Keratinocyte (primary cell): ENCODE measurements around the gene SSH2. TPM values are rescaled to one million over a fixed set of nuclear protein-coding genes. Genes with fewer than 3 reads are reported as not detected.

Experiments used
- DNase-seq: peaks from one replicate; pipeline ENCODE4 v3.0.0-alpha.2; 2011; ENCODE audit warnings: low read depth, missing footprints, low spot score
- FAIRE-seq: peaks from 2 replicates; lab custom pipeline; 2011; peaks lifted over from hg19 to GRCh38; lab: Jason Lieb, UNC
- H2AFZ ChIP-seq: 2 replicates; pipeline ENCODE4 v1.6.0; 2012; ENCODE audit warnings: low read length, control low read depth, inconsistent platforms; ENCODE audit not compliant: control insufficient read depth
- H3K27ac ChIP-seq: 2 replicates; pipeline ENCODE4 v1.5.1; 2011; ENCODE audit warnings: low read length; ENCODE audit not compliant: control insufficient read depth, insufficient read depth
- H3K27me3 ChIP-seq: 3 replicates; pipeline ENCODE4 v1.6.0; 2011; ENCODE audit warnings: low read length; ENCODE audit not compliant: control insufficient read depth, insufficient read depth; ENCODE audit errors: extremely low read depth
- H3K36me3 ChIP-seq, 2 experiments: 2 replicates in 1 of 2; 3 replicates in 1 of 2; pipeline ENCODE4 v1.5.1; 2011; ENCODE audit warnings: low read length in 2 of 2, mild to moderate bottlenecking in 1 of 2; ENCODE audit not compliant: control insufficient read depth in 2 of 2, insufficient read depth in 2 of 2; ENCODE audit errors: extremely low read depth in 1 of 2
- H3K4me1 ChIP-seq: 3 replicates; pipeline ENCODE4 v1.5.1; 2011; ENCODE audit warnings: low read length; ENCODE audit not compliant: control insufficient read depth, insufficient read depth; ENCODE audit errors: extremely low read depth
- H3K4me2 ChIP-seq: 3 replicates; pipeline ENCODE4 v1.6.0; 2011; ENCODE audit warnings: low read depth, low read length; ENCODE audit not compliant: control insufficient read depth, insufficient read depth; ENCODE audit errors: extremely low read depth
- H3K4me3 ChIP-seq, 3 experiments: fragments of 200-600 bp in 1 of 3; sonication (generic) in 1 of 3; 2 replicates in 2 of 3; 3 replicates in 1 of 3; pipeline ENCODE4 v1.5.1; 2011 to 2016; ENCODE audit warnings: low read length in 3 of 3, mild to moderate bottlenecking in 3 of 3, control low read depth in 2 of 3, inconsistent platforms in 1 of 3, low read depth in 1 of 3, mixed read lengths in 1 of 3, mixed run types in 1 of 3, moderate library complexity in 1 of 3; ENCODE audit not compliant: control insufficient read depth in 2 of 3, insufficient read depth in 2 of 3; ENCODE audit errors: extremely low read depth in 1 of 3
- H3K79me2 ChIP-seq: 2 replicates; pipeline ENCODE4 v1.6.0; 2012; ENCODE audit warnings: low read length; ENCODE audit not compliant: control insufficient read depth, insufficient read depth
- H3K9ac ChIP-seq: 3 replicates; pipeline ENCODE4 v1.6.0; 2011; ENCODE audit warnings: low read length; ENCODE audit not compliant: control insufficient read depth, insufficient read depth; ENCODE audit errors: extremely low read depth
- H3K9me1 ChIP-seq: 3 replicates; pipeline ENCODE4 v1.6.0; 2011; ENCODE audit warnings: low read length; ENCODE audit not compliant: control insufficient read depth, insufficient read depth; ENCODE audit errors: extremely low read depth
- H3K9me3 ChIP-seq: 2 replicates; pipeline ENCODE4 v1.5.1; 2012; ENCODE audit warnings: low read depth, low read length; ENCODE audit not compliant: control insufficient read depth
- H4K20me1 ChIP-seq: 3 replicates; pipeline ENCODE4 v1.6.0; 2011; ENCODE audit warnings: low read length; ENCODE audit not compliant: control insufficient read depth, insufficient read depth; ENCODE audit errors: extremely low read depth
- EZH2 ChIP-seq: IDR thresholded peaks from one replicate; pipeline ENCODE4 v1.6.1; 2012; ENCODE audit warnings: inconsistent platforms, mild to moderate bottlenecking, low read length, moderate library complexity
- dilution Hi-C: fragments of 300-500 bp; cut with MboI; formaldehyde crosslinking; loops from one replicate; pipeline ENCODE4 v1.7.0; 2020; ENCODE audit warnings: low sequenced_read_pairs; ENCODE audit not compliant: extremely low pct_ligation_motif_present
- polyA plus RNA-seq, 5 experiments: library from polyadenylated mRNA; depleted of rRNA in 3 of 5; stranded (reverse) in 3 of 5; stranded (forward) in 1 of 5; unstranded in 1 of 5; fragments of >200 nt; gene quantifications; 1 replicate in 1 of 5; 2 replicates in 3 of 5; 3 replicates in 1 of 5; pipeline versions ENCODE4 v1.2.1 to v1.2.3, GENCODE V29; 2011 to 2012; ENCODE audit warnings: missing spikeins in 2 of 5, low read depth in 1 of 5, low replicate concordance in 1 of 5
- TF ChIP-seq, protein P1 (sequence below), 3 experiments: IDR thresholded peaks in 1 of 3; conservative IDR thresholded peaks in 1 of 3; optimal IDR thresholded peaks in 1 of 3; 2 replicates in 2 of 3; 3 replicates in 1 of 3; pipeline versions ENCODE3 to v1.5.1; 2011; ENCODE audit warnings: low read length in 3 of 3, mild to moderate bottlenecking in 3 of 3, moderate library complexity in 2 of 3, control low read depth in 1 of 3, inconsistent platforms in 1 of 3; ENCODE audit not compliant: insufficient read depth in 2 of 3; ENCODE audit errors: extremely low read depth in 1 of 3

The SSH2 gene
- polyA plus RNA-seq, 1 donor (not counting 4 experiments of a cell fraction or from before 2014, with no cell fraction given) = 13.9 TPM

DNA sequence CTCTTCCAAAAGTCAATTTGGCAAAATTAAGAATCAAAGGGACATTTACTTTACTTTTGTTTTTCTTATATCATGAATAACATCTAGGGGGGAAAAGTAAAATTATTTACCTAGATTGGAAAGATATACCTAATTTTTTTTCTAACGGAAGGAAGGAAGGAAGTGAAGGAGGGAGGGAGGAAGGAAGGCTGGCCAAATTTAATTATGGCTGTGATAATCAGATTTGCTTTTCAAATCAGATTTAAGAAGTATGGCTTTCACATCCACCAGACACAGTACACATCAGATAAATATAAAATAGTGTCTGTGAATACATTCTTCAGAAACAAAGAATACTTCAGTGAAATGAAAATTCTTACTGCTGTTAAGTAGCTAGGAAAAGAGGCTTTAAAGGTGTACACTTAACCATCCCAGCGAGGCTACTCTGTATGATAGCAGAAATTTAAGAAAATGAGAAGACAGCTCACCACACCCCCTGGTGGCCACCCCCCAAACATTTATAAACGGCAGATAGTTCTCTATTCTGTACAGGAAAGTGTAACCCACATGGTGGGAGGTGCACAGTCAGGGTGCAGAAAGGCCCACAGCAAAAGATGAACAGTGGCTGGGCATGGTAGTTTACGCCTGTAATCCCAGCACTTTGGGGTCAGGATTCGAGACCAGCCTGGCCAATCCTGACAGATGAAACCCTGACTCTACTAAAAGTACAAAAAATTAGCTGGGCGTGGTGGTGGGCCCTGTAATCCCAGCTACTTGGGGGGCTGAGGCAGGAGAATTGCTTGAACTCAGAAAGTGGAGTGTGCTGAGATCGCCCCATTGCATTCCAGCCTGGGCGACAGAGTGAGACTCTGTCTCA is 150.8 kb downstream of the SSH2 start:
- Histone ChIP-seq H3K27ac (no peak overlapping the region), H3K9me1 (no peaks in the 10 kb centered on the region), H3K4me1 (no peaks in the 10 kb centered on the region), H3K9me3 (no peaks in the 10 kb centered on the region), H3K4me2 (peak overlapping the region; percentile 10), H3K9ac (no peak overlapping the region), H3K27me3 (no peaks in the 10 kb centered on the region), H2AFZ (no peak overlapping the region), H3K79me2 (no peaks in the 10 kb centered on the region), H3K36me3 (peaks cover 0 to 4% of the 10 kb centered on the region in 2 experiments), H3K4me3 (no peak overlapping the region), H4K20me1 (no peaks in the 10 kb centered on the region)
- FAIRE-seq (peak; percentile 53), DNase-seq (peak; percentile 5)
- dilution Hi-C loops = no loop called here
- TF ChIP-seq EZH2 = no peak
- TF ChIP-seq, protein P1, sequence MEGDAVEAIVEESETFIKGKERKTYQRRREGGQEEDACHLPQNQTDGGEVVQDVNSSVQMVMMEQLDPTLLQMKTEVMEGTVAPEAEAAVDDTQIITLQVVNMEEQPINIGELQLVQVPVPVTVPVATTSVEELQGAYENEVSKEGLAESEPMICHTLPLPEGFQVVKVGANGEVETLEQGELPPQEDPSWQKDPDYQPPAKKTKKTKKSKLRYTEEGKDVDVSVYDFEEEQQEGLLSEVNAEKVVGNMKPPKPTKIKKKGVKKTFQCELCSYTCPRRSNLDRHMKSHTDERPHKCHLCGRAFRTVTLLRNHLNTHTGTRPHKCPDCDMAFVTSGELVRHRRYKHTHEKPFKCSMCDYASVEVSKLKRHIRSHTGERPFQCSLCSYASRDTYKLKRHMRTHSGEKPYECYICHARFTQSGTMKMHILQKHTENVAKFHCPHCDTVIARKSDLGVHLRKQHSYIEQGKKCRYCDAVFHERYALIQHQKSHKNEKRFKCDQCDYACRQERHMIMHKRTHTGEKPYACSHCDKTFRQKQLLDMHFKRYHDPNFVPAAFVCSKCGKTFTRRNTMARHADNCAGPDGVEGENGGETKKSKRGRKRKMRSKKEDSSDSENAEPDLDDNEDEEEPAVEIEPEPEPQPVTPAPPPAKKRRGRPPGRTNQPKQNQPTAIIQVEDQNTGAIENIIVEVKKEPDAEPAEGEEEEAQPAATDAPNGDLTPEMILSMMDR (optimal IDR thresholded peaks at IDR 0.05 in 1 of 3, IDR thresholded peaks at IDR 0.05 in 1 of 3, conservative IDR thresholded peaks at IDR 0.05 in 1 of 3; ENCODE audit: extremely low read depth in 1 of 3, insufficient read depth in 2 of 3, low read length in 3 of 3) = peak; percentile 66 to 69 (median 67)

DNA sequence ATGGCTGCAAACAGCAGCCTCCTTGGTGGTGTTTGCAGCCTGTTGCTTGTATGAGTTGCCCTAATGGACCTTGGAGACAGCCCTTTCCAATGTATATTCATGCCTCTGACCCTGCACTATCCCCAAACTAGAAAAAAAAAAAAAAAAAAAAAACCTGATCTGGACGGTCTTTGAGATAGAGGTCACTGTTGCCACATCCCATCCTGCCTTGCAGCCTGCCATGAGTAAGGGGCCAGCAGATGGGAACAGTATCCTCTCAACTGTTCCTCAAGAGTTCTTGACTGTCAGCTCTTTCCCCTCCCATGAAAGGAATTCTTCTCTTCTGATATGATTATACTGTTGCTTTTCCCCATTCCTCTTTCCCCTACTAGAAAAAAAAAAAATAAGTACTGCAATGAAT is 152.4 kb downstream of the SSH2 start:
- Histone ChIP-seq H2AFZ (no peak overlapping the region), H3K4me2 (no peak overlapping the region), H3K36me3 (peaks cover 0 to 6% of the 10 kb centered on the region in 2 experiments), H3K9me3 (no peaks in the 10 kb centered on the region), H3K27ac (no peak overlapping the region), H3K4me3 (no peak overlapping the region), H3K79me2 (no peaks in the 10 kb centered on the region), H3K9ac (no peak overlapping the region), H4K20me1 (no peaks in the 10 kb centered on the region), H3K27me3 (no peaks in the 10 kb centered on the region), H3K4me1 (no peaks in the 10 kb centered on the region), H3K9me1 (no peaks in the 10 kb centered on the region)
- dilution Hi-C loops = no loop called here
- FAIRE-seq = no peak
- TF ChIP-seq, protein P1 (optimal IDR thresholded peaks at IDR 0.05 in 1 of 3, IDR thresholded peaks at IDR 0.05 in 1 of 3, conservative IDR thresholded peaks at IDR 0.05 in 1 of 3; ENCODE audit: extremely low read depth in 1 of 3, insufficient read depth in 2 of 3, low read length in 3 of 3) = no peak
- TF ChIP-seq EZH2 = no peak
- DNase-seq = no peak
